HG03159 (cell line): ENCODE data around the gene CLK4.

Experiments used
- ATAC-seq: cut with Tn5 transposase; IDR thresholded peaks from one replicate; pipeline ENCODE4 v1.9.1; 2021; ENCODE audit warnings: mild to moderate bottlenecking, moderate library complexity; ENCODE audit not compliant: unreplicated experiment

Gene CLK4

DNA sequence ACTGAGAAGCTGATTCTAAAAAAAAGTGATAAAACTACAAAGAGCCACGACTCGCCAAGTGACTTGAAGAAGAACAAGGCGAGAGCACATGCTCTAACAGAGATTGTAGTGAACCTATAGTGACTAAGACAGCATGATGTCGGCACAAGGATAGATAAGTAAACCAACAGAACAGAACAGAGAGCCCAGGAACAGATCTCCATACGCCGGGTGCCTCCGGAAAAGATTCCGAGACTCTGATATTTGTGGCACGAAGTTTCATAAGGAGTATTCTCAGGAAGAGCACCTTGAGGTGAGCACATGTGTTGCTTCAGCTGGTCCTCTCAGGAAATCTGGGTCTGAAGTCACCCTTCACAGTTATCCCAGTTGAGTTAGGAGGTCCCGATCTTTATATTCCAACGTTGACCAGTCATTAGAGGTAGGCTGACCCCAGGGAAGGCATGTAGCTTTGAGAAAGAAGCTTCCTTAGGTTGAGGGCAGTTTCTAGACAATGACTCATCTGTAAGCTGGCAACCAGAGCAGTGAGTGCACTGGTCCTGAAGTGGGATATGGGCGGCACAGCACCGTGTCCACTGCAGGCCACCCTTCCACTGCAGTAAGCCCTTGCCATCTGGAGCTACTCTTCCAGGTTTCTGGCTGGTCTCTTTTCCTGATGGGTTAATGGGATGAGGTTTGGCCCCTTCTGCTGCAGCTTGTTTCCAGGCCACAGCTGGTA lies 13.6 kb upstream of the CLK4 start:
- ATAC-seq: no peak

DNA sequence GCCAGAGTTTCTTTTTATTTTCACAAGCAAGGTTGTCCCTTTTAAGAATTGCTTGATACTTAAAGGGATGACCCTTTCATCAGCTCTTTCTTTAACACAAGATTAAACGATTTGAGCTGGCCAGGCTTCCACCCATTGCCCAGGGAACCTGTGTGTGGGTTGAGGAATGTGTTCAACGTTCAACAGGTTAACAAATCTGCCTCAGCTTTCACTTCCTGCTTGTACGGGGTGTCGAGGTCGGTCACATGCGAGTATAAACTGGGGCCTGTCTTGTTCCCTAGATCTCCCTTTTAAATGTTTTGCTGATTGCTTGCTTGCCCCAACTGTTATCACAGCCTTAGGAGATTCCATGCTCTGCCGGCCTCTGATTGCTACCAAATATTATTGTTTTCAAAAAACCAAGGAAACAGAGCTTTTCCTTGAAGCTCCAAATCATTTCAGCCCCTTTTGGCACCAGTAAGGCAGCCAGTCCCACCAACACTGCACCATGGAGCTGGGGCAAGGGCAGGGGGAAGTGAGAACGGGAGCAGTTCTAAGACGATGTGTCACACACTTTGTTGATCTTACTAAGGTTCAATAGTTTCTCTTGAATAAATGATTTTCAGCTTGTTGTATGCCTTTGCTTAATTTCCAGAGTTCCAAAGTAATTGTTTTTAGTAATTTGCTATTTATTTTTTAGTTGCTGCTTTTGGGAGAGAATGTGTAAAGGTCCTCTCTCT lies 10.7 kb upstream of the CLK4 start:
- no peak for ATAC-seq

DNA sequence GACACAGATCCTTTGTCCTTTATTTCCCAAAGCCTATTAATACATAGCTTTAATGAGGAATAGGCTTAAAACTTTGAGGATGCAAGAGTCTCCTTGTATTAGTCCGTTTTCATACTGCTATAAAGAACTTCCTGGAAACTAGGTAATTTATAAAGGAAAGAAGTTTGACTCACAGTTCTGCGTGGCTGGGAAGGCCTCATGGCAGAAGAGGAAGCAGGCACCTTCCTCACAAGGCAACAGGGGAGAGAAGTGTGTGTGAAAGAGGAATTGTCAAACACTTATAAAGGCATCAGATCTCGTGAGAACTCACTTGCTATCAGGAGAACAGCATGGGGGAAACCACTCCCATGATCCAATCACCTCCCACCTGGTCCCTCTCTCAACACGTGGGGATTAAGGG lies 5.4 kb upstream of the CLK4 start:
- ATAC-seq: no peak

DNA sequence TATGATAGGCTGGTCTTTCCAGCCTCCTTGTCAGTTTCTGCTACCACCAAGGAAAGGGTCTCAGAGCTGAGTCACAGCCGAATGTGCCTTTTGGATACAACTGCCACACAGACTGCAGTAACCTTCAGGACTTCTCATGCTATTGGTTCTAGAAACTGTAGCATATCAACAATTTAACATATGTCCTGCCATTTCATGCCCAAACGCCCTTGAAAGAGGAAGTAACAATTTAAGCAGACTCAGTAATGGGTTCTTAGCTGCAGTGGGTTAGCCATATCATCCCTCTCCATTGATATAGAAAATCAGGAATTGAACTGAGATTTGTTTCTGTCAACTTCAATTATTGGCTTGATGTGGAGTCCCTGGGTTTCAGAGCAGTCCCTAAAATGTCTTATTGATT lies 4.1 kb upstream of the CLK4 start:
- no peak for ATAC-seq

DNA sequence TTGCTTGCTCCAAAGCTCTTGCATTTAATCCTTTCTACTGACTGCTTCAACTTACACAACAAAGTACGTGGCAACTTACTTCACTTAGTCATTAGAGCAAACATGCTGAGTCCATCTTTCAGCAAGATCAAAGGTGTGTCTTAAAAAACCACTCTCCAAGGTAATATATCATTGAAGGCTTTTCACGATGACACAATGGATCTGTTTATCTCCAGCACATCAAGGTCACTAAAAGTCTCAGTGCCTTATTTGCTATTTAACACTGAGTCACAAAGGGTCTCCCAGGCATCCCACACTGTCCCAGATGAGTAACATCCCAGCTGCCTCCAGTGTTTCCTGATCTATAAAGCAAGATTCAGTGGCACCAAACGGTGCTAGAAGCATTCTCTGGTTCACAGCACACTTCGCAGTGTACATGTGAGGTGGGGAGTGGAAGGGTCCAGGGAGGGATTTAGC lies 3.7 kb upstream of the CLK4 start:
- ATAC-seq: no peak

DNA sequence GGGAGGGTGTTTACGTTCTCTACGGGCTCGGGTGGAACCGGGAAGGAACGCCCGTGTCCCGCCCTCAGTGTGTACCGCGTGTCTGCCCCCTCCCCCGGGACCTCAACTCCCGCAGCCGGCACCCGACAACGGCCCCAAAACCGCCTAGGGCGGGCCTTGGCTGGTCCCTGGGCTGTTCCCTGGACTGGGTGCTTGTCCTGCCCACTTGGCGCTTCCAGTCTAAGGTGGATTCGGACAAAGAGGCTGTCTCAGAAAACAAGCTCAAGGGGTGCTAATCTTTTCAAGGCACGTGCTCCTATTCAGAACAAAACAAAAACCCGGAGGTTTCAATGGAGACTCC lies 379 bp upstream of the CLK4 start:
- no peak for ATAC-seq

DNA sequence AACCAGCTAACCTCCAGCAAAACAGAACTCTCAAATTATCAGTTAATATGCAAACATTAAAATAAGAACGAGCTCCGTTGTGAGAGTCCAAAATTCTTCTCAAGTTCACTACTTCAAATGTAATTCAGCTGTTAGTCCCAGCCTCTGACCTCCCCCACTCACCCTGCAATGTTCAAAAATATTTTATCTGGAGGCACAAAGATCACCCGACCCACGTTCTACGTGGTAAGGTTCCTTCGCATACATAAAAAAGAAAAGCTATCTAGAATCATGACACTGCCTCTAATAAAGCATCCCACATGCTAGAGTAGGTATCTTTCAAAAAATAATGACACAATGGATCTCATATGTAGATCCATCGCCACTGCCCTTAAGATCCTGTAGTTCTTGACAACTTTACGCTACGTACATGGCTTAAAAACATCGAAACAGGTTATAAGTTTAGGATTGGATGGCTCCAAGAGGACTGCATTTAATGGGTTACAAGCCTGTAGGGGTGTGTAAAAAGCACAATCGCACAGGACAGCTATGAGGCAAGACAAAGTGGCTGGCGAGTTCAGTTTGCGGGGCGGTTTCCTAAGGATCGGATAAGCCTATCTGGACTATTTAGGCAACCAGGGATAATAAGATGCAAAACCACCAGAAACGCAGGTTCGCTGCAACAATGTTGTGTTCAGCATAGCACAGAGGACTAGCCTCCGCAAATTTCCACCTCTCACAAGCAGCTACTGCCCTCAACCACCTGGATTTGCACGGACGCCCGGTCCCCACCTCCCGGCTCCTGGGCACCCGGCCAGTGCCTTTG lies 969 bp downstream of the CLK4 start:
- ATAC-seq: peak; percentile 16

DNA sequence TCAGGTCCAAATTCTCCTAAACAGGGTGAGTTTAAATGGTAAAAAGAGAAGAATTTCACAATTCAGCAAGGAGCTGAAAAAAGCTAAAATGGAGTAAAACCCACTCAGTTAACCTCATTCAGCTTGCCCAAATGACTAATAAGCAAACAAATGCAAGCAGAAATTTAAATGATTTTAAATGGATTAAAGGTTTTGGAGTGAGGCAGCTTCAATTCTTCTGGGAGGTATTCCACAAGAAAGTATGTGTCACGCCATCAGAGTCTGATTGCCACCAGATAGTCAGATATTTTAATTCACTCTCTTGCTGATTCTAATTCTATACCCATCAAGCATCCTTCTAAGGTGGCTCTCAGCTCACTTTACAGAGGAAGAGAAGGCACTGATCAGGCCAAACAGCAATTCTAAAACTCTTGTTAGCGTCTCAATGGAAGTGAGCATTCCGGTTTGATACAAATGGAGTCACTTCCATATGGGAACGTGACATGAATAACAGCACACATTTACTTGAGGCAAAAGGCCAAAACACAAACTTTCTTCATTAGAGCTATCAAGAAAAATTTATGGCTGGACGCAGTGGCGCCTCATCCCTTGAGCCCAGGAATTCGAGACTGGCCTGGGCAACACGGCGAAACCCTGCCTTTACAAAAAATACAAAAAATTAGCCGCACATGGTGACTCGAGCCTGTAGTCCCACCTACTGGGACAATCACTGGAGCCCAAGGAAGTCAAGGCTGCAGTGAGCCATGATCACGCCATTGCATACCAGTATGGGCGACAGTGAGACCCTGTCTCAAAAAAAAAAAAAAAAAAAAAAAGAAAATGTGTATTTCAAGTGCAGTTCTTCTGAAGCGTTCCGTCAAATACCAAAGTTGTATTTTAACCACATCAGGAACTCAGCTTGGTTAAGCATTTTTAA lies 2.0 kb downstream of the CLK4 start:
- no peak for ATAC-seq

DNA sequence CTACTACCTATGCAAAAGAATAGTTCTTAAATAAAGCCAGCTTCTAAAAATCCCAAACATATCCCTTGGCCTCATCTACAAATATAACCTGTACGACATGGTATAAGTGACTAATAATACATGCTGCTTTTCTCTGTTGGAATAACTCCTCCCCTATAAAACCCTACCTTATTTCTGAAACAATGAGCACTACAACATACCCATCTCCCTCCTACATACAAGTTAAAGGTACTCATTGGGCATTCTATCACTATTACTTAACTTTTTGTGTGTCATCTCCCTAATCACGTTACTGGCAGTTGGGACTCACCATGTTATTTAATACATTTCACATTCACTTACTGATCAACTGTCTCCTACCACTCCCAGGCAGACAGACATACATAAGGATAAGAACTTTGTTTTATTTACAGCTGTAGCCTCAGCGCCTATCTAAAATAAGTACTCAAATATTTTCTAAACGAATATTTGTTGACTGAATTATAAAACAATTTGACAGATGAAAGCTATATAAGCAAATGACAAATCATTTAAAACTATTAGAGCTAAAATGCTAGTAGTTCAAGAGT lies 4.1 kb downstream of the CLK4 start:
- ATAC-seq: no peak

DNA sequence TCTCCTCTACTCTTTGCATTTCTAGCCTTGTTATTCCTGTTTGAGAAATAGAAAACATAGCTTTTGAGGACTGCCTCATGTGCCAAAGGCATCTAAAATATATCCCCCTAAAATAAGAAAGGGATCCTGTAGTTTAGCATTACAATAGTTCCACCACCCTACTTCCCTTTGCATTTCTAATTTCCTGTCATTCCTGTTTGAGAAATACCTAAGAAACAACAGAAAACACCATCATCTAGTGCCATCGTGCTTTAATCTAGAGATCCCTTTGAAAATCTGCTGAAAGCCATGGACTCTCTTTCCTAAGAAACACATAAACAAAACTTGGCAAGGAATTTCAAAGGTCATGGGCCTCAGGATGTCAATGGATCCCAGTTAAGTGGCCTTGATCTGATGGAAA lies 7.5 kb downstream of the CLK4 start:
- ATAC-seq: no peak

DNA sequence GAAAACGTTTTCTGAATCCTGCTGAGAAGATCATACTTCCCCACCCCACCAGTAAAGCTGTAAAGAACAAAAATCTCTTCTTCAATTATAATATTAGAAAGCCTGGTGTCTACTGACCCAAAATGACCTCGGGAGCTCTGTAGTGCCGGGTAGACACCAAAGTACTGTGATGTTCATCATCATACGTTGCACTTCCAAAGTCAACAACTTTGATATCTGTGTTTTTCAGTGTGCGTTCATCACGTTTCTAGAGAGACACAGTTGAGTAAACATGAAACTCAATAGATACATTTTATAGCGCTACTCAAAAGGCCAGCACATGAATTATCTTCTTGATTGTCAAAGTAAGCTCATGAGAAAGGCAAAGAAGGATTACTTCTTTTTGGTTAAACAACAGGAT lies 14.6 kb downstream of the CLK4 start:
- ATAC-seq: no peak

DNA sequence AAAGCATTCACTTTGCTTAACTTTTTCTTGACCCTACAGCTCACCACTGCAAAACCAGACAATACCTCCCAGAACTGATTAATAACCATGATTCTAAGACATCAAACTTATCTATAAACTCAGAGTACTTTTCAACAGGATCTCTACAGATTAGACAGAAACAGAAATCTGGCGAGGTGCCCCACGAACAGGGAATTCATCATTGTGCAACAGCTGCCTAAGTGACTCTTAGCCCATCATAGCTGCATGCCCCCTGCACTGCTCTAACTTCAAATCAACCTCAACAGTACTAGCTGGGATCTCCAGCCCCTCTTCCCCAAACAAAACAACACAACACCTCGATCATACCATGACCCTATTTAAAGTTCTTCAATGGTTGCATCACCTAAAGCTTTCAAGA lies 20.6 kb downstream of the CLK4 start:
- ATAC-seq: no peak

DNA sequence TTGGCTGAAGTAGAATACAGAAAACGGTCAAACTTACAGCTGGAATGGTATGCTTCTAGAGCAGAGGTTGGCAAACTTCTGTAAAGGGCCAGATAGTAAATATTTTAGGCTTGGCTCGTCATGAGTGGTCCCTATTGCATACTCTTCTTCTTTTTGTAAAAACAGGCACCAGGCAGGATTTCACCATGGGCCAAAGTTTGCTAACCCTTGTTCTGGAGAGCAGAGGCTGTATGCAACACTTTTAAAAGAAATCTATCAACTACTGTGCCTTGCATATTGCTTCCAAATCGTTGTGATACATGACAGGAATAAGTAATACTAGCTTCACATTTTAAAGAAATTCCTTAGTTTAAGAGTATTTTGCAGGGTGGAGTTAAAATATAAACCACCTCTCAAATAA lies 21.1 kb downstream of the CLK4 start:
- ATAC-seq: no peak

DNA sequence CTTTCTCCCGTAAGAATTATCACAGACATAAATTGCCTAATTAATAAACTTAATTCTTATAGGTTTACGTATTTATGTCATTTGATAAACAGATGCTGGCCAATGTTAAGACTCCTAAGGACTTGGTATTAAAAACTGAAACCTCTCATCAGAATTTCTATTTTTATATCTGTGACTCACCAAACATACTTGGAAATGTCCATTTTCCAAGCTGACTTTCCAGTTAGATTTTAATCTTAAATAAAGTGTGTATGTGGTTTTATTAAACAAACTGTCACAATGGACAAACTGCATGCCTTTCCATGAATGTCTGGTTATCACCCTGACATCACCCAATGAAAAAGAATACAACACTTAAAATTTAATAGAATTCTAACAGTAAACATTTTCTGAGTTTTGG lies 24.1 kb downstream of the CLK4 start:
- ATAC-seq: no peak

DNA sequence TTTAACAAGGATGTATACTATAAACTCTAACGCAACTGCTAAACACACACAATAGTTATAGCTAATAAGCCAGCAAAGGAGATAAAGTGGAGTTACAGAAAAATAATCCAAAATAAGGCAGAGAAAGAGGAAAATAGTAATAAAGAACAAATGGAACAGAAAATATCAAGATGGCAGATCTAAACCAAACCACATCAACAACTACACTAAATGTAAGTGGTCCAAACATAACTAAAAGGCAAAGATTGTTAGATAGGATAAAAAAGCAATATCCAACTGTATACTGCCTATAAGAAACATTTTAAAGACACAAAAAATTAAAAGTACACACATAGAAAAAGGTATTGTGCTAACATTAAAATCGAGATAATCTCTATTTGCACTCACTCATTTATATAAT lies 31.1 kb downstream of the CLK4 start:
- no peak for ATAC-seq

DNA sequence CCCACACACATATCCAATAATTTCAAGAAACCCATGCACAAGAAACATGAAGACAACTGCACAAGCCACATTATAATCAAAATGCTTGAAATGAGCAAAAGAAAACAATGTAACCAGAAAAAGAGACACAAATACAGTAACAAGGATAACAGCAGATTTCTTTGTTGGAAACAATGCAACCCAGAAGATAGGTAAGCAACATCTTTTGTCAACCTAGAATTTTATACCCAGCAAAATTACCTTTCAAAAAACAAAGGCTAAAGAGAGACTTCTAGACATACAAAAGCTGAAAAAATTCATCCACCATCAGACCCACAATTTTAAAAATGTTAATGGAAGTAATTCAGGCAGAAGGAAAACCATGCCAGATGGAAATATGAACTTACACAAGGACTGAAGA lies 31.7 kb downstream of the CLK4 start:
- no peak for ATAC-seq

DNA sequence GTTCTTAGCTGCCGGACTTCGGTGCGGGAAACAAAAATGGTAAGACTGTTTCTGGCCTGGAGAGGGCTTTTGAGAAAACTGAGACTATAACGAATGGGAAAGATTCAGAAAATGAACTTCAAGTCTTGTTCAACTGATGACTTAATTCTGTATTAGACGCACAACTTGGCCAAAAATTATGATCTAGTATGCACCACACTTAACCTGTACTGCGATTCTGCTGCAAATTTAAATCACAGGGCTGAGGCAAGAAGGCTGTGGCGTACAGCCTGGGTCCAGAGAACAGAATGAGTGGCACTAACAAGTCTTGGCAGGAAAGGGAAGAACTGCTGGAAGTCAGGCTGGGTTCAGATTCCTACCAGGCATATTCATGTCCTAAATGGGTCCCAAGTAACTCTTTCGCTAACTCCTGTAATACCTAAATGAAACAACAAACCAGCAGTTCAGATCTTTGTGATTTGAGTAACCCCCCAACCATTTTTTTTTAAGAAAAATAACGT lies 35.9 kb downstream of the CLK4 start:
- no peak for ATAC-seq

DNA sequence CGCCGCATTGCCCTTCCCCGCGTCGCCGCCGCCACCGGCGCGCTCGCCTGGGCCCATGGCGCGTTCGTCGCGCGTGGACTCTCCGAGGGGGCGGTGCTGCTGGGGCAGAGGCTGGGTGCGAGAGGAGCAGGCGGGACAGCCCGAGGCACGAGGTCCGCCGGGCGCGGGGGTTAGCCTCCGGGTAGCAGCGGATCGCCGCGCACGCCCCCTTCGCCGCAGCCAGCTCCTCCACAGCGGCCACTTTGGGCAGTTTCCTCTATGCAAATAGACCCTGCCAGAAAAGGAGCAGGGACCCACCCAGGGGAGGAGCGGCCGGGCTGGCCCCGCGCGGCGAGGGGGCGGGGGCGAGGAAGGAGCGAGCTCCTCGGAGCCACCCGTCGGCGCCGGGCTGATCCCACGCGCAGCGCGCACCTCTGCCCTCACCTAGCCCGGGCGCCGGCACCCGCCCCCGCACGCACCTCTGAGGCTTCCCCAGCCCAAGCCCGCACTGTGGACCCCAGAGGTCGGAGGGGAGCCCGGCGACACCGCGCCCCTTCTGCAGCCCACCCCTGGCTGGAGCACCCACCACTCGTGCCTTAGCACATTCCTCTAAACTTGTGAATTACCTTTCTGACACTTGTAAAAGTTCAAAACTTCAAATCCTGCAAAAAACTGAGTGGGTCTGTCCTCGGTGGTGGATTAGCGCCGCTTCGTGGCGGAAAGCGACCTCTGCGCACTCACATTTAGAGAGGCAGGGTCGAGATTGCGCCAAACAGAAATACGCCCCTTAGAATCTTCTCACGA lies 36.5 kb downstream of the CLK4 start, which contains the start of gene COL23A1:
COL23A1 (minus strand) TSS at position 253 of the 783 bp plus-strand sequence.
- no peak for ATAC-seq
